GM23338 (cell line): ENCODE measurements around the gene TBATA. TPM values are rescaled to one million over a fixed set of nuclear protein-coding genes. Genes with fewer than 3 reads are reported as not detected.
"Not testable (repeated sequence)": the region's sequence is repeated elsewhere in the genome, so short reads cannot be mapped to it uniquely, and the experiment has no call there.

ENCODE experiments used
- ATAC-seq: fragments of 200-7000 bp; cut with Tn5 transposase; 3 replicates; pipeline ENCODE4 v1.9.1; 2020
- DNase-seq: peaks from one replicate; pipeline ENCODE4 v3.0.0-alpha.2; 2015; ENCODE audit warnings: low spot score
- H2AFZ ChIP-seq: fragments of 200-600 bp; sonication (generic); 2 replicates; pipeline ENCODE4 v1.8.0; 2016; ENCODE audit warnings: antibody characterized with exemption, mild to moderate bottlenecking, moderate library complexity
- H3F3A ChIP-seq: fragments of 200-600 bp; sonication (generic); replicated peaks from 2 replicates; pipeline ENCODE4 v1.8.0; 2017; ENCODE audit warnings: antibody characterized with exemption, mixed run types, low read depth
- H3K27ac ChIP-seq: fragments of 200-600 bp; sonication (generic); 2 replicates; pipeline ENCODE4 v1.6.1; 2016; ENCODE audit warnings: low read depth
- H3K27me3 ChIP-seq: fragments of 200-600 bp; sonication (generic); 2 replicates; pipeline ENCODE4 v1.8.0; 2016; ENCODE audit warnings: mild to moderate bottlenecking, mixed run types, moderate library complexity; ENCODE audit not compliant: insufficient read depth
- H3K36me3 ChIP-seq: fragments of 200-600 bp; sonication (generic); 2 replicates; pipeline ENCODE4 v1.8.0; 2016; ENCODE audit warnings: mild to moderate bottlenecking; ENCODE audit not compliant: insufficient read depth
- H3K4me1 ChIP-seq: fragments of 200-600 bp; sonication (generic); 2 replicates; pipeline ENCODE4 v1.8.0; 2016; ENCODE audit warnings: mild to moderate bottlenecking, moderate library complexity; ENCODE audit not compliant: insufficient read depth
- H3K4me2 ChIP-seq: fragments of 200-600 bp; sonication (generic); 2 replicates; pipeline ENCODE4 v1.7.1; 2017; ENCODE audit warnings: mixed run types
- H3K4me3 ChIP-seq: fragments of 200-600 bp; sonication (generic); 2 replicates; pipeline ENCODE4 v1.6.1; 2016; ENCODE audit warnings: mixed run types
- H3K79me2 ChIP-seq: fragments of 200-600 bp; sonication (generic); replicated peaks from 2 replicates; pipeline ENCODE4 v1.8.0; 2017; ENCODE audit warnings: mild to moderate bottlenecking; ENCODE audit not compliant: insufficient read depth
- H3K9me2 ChIP-seq: fragments of 200-600 bp; sonication (generic); 2 replicates; pipeline ENCODE4 v1.8.0; 2017; ENCODE audit not compliant: insufficient read depth
- H4K20me1 ChIP-seq: fragments of 200-600 bp; sonication (generic); replicated peaks from 2 replicates; pipeline ENCODE4 v1.8.0; 2017; ENCODE audit warnings: mild to moderate bottlenecking; ENCODE audit not compliant: insufficient read depth
- H3K27ac Mint-ChIP-seq: 2 replicates; pipeline ENCODE4 v1.8.0; 2020; ENCODE audit warnings: inconsistent platforms, mild to moderate bottlenecking, moderate library complexity, mixed read lengths
- H3K27me3 Mint-ChIP-seq: 3 replicates; pipeline ENCODE4 v1.8.0; 2022; ENCODE audit warnings: low read depth, mild to moderate bottlenecking, moderate library complexity, mixed read lengths, inconsistent platforms; ENCODE audit not compliant: insufficient read depth, poor library complexity
- H3K36me3 Mint-ChIP-seq: 3 replicates; pipeline ENCODE4 v1.8.0; 2021; ENCODE audit warnings: low read depth, mild to moderate bottlenecking, inconsistent platforms, moderate library complexity, mixed read lengths
- H3K4me1 Mint-ChIP-seq: 3 replicates; pipeline ENCODE4 v1.8.0; 2020; ENCODE audit warnings: mild to moderate bottlenecking, inconsistent platforms, mixed read lengths
- H3K4me3 Mint-ChIP-seq: 3 replicates; pipeline ENCODE4 v1.8.0; 2021; ENCODE audit warnings: moderate library complexity, mild to moderate bottlenecking, inconsistent platforms, mixed read lengths
- H3K9me3 Mint-ChIP-seq: 3 replicates; pipeline ENCODE4 v1.8.0; 2020; ENCODE audit warnings: moderate library complexity, mild to moderate bottlenecking, inconsistent platforms, mixed read lengths
- CREB1 ChIP-seq: fragments of 250-450 bp; sonication (Bioruptor Pico); IDR thresholded peaks from 2 replicates; pipeline ENCODE4 v1.5.0; 2020; ENCODE audit warnings: low read depth, mild to moderate bottlenecking, moderate library complexity
- JUNB ChIP-seq: IDR thresholded peaks from one replicate; pipeline ENCODE4 v1.6.1; 2016; ENCODE audit warnings: antibody characterized with exemption; ENCODE audit not compliant: unreplicated experiment
- NANOG ChIP-seq: IDR thresholded peaks from 2 replicates; pipeline ENCODE4 v1.6.1; 2016; ENCODE audit warnings: antibody characterized with exemption, borderline replicate concordance
- POLR2AphosphoS5 ChIP-seq: IDR thresholded peaks from 2 replicates; pipeline ENCODE4 v1.6.1; 2016; ENCODE audit warnings: antibody characterized with exemption, low read depth
- ZNF331 ChIP-seq: fragments of 250-450 bp; sonication (Bioruptor Pico); IDR thresholded peaks from 2 replicates; pipeline ENCODE4 v1.5.0; 2020; ENCODE audit warnings: low read depth, mild to moderate bottlenecking, moderate library complexity
- polyA plus RNA-seq: library from polyadenylated mRNA; unstranded; fragments of >200 nt; fragmentation: Nextera tagmentation; extraction: Ambion mirVana; gene quantifications from 2 replicates; pipeline ENCODE4 v1.2.1, GENCODE V29; 2016
- total RNA-seq: library from RNA; depleted of rRNA; stranded (reverse); fragments of >200 nt; shearing (Covaris generic); gene quantifications from 2 replicates; pipeline ENCODE4 v1.2.3, GENCODE V29; 2014
- TF ChIP-seq, protein P1 (sequence below): IDR thresholded peaks from one replicate; pipeline ENCODE4 v1.6.1; 2018; ENCODE audit warnings: antibody characterized with exemption; ENCODE audit not compliant: unreplicated experiment
- TF ChIP-seq, protein P2 (sequence below), 2 experiments: fragments of 200-600 bp in 1 of 2; sonication (generic) in 1 of 2; conservative IDR thresholded peaks; 2 replicates each; pipeline versions ENCODE4 v1.5.1 to v1.6.1; 2016 to 2017; ENCODE audit warnings: antibody characterized with exemption in 2 of 2, low read depth in 2 of 2, mild to moderate bottlenecking in 2 of 2, moderate library complexity in 1 of 2
- TF ChIP-seq, protein P3 (sequence below): IDR thresholded peaks from 2 replicates; pipeline ENCODE4 v1.6.1; 2016; ENCODE audit warnings: antibody characterized with exemption

The TBATA gene
- total and polyA plus RNA-seq, 2 experiments from 2014 or later = not detected

DNA sequence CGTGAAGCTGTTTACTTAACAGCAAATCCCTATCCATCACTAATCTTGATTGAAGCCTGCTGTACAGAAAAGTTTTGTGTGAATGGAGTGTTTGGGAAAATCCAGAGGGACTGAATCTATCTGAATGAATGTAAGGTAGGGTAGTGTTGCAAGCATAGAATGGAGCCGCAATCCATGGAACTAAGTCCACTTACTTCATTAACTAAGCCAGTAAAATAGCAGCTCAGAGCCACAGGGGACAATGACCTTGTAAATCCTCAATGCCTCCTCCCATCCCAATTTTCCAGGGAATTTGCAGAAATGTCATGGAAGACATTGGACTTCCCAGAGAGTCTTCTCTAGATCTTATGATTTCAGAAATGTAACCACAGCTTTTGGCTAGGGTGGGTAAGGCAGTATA lies 15.2 kb downstream of the TBATA start (continued):
- TF ChIP-seq, protein P1, sequence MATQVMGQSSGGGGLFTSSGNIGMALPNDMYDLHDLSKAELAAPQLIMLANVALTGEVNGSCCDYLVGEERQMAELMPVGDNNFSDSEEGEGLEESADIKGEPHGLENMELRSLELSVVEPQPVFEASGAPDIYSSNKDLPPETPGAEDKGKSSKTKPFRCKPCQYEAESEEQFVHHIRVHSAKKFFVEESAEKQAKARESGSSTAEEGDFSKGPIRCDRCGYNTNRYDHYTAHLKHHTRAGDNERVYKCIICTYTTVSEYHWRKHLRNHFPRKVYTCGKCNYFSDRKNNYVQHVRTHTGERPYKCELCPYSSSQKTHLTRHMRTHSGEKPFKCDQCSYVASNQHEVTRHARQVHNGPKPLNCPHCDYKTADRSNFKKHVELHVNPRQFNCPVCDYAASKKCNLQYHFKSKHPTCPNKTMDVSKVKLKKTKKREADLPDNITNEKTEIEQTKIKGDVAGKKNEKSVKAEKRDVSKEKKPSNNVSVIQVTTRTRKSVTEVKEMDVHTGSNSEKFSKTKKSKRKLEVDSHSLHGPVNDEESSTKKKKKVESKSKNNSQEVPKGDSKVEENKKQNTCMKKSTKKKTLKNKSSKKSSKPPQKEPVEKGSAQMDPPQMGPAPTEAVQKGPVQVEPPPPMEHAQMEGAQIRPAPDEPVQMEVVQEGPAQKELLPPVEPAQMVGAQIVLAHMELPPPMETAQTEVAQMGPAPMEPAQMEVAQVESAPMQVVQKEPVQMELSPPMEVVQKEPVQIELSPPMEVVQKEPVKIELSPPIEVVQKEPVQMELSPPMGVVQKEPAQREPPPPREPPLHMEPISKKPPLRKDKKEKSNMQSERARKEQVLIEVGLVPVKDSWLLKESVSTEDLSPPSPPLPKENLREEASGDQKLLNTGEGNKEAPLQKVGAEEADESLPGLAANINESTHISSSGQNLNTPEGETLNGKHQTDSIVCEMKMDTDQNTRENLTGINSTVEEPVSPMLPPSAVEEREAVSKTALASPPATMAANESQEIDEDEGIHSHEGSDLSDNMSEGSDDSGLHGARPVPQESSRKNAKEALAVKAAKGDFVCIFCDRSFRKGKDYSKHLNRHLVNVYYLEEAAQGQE = no peak
- TF ChIP-seq NANOG (no peak), ZNF331 (CRISPR knock-in tag) (no peak), POLR2AphosphoS5 (no peak)
- TF ChIP-seq, protein P2, sequence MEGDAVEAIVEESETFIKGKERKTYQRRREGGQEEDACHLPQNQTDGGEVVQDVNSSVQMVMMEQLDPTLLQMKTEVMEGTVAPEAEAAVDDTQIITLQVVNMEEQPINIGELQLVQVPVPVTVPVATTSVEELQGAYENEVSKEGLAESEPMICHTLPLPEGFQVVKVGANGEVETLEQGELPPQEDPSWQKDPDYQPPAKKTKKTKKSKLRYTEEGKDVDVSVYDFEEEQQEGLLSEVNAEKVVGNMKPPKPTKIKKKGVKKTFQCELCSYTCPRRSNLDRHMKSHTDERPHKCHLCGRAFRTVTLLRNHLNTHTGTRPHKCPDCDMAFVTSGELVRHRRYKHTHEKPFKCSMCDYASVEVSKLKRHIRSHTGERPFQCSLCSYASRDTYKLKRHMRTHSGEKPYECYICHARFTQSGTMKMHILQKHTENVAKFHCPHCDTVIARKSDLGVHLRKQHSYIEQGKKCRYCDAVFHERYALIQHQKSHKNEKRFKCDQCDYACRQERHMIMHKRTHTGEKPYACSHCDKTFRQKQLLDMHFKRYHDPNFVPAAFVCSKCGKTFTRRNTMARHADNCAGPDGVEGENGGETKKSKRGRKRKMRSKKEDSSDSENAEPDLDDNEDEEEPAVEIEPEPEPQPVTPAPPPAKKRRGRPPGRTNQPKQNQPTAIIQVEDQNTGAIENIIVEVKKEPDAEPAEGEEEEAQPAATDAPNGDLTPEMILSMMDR (conservative IDR thresholded peaks at IDR 0.05; ENCODE audit: low read depth in 2 of 2) = no peak
- TF ChIP-seq, protein P3, sequence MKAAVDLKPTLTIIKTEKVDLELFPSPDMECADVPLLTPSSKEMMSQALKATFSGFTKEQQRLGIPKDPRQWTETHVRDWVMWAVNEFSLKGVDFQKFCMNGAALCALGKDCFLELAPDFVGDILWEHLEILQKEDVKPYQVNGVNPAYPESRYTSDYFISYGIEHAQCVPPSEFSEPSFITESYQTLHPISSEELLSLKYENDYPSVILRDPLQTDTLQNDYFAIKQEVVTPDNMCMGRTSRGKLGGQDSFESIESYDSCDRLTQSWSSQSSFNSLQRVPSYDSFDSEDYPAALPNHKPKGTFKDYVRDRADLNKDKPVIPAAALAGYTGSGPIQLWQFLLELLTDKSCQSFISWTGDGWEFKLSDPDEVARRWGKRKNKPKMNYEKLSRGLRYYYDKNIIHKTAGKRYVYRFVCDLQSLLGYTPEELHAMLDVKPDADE = no peak

DNA sequence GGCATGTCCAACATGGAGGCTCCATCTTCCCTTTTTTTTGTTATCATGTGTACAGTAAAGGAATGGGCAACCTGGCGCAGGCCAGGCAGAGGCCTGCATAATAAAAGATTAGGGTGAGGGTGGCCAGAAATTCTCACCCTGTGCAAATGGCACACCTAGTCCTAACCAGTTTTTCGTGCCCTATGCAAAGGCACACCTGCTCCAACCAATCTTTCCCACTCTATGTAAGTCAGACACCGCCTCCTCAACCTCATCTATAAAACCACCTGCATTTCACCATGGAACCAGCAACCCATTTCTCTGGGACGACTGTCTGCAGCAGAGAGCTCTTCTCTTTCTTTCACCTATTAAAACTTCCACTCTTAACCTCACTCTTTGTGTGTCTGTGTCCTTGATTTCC lies 16.1 kb downstream of the TBATA start:
- H3K4me1 ChIP-seq = no peaks in the 10 kb centered on the region
- TF ChIP-seq CREB1 (CRISPR knock-in tag) (no peak), ZNF331 (CRISPR knock-in tag) (no peak), JUNB (no peak)
- ATAC-seq (no peak), DNase-seq (no peak)
- no peaks in the 10 kb centered on the region for H3K79me2 ChIP-seq
- H3K9me2 ChIP-seq = 0 out of 2 replicates have a peak, but pooled peaks cover 2% of the 10 kb centered on the region
- peaks cover 28% of the 10 kb centered on the region for H3K9me3 Mint-ChIP-seq
- H3K27me3 Mint-ChIP-seq = peaks cover 6% of the 10 kb centered on the region
- H3K4me1 Mint-ChIP-seq = peaks cover 2% of the 10 kb centered on the region; the same call in 1 of the 3 replicates
- peaks cover 19% of the 10 kb centered on the region for H3K36me3 Mint-ChIP-seq
- H3K4me2 ChIP-seq = no peak overlapping the region
- no peak overlapping the region for H3K4me3 Mint-ChIP-seq
- H3K36me3 ChIP-seq = no peaks in the 10 kb centered on the region
- no peak overlapping the region for H3K4me3 ChIP-seq
- no peaks in the 10 kb centered on the region for H3K27me3 ChIP-seq
- H3F3A ChIP-seq = no peaks in the 10 kb centered on the region
- no peak overlapping the region for H3K27ac ChIP-seq
- H4K20me1 ChIP-seq = no peaks in the 10 kb centered on the region
- H2AFZ ChIP-seq = no peak overlapping the region
- no peak overlapping the region for H3K27ac Mint-ChIP-seq

DNA sequence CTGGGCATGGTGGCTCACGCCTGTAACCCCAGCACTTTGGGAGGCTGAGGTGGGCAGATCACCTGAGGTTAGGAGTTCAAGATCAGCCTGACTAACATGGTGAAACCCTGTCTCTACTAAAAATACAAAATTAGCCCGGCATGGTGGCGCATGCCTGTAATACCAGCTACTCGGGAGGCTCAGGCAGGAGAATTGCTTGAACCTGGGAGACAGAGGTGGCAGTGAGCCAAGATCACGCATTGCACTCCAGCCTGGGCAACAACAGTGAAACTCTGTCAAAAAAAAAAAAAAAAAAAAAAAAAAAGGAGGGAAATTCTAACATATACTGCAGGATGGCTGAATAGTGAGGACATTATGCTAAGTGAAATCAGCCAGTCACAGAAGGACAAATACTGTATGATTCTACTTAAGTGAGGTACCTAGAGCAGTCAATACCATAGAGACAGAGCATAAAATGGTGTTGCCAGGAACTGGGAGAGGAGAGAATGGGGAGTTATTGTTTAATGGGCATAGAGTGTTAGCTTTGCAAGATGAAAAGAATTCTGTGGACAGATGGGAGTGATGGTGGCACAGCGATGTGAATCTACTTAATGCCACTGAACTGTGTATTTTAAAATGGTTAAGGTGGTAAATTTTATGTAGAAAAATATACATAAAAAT lies 17.0 kb downstream of the TBATA start:
- Mint-ChIP-seq H3K9me3 (peaks cover 28% of the 10 kb centered on the region), H3K36me3 (peaks cover 19% of the 10 kb centered on the region)
- not testable (repeated sequence) for DNase-seq, H3F3A ChIP-seq, H3K27me3 ChIP-seq, H3K27me3 Mint-ChIP-seq, ATAC-seq, H3K4me3 Mint-ChIP-seq, H2AFZ ChIP-seq, H3K27ac Mint-ChIP-seq, H3K36me3 ChIP-seq, H3K4me1 ChIP-seq, H3K27ac ChIP-seq, H3K4me1 Mint-ChIP-seq, H4K20me1 ChIP-seq, H3K9me2 ChIP-seq, H3K79me2 ChIP-seq, H3K4me3 ChIP-seq, H3K4me2 ChIP-seq
